Activated T-cell treated with anti-CD3 and anti-CD28 coated beads, Interleukin-2, amount 50 U/mL, for 1 hour (primary cell): ENCODE data around the gene MKNK2.
"Not testable (repeated sequence)": the region's sequence is repeated elsewhere in the genome, so short reads cannot be mapped to it uniquely, and the experiment has no call there.

Experiments
- DNase-seq: peaks from one replicate; pipeline ENCODE4 v3.0.0-alpha.2; 2020

Gene MKNK2

DNA sequence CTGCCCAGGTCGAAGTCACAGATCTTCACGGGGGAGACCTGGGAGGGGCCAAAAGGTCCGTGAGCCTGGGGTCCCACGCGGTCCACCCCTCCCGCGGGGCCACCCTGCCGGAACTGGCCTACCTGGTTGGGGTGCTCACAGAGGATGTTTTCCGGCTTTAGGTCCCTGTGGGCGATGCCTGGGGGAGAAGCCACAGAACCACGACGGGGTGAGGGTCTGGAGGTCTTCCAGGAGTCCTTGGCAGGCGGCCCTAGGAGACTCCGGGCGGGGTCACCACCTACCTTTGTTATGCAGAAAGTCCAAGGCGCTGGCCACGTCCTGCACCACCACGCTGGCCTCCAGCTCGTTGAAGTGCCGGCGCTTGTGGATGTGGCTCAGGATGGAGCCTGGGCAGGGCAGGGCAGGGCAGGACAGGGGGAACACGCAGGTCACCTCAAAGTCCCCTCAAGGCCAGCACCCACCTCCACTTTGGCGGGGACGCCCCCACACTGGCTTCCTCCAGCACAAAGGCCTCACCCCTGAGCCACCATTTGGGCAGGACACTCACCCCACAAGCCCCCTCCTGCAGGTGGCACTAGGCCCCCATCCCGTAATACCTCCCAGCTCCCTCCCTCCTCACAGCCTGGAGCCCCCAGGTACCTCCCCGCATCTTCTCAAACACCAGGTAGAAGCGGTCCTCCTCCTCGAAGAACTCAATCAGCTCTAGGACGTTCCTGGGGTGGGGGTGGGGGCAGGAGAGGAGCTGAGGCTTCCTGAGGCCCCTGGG is 8.4 kb downstream of the MKNK2 start:
- DNase-seq = peak; percentile 45

DNA sequence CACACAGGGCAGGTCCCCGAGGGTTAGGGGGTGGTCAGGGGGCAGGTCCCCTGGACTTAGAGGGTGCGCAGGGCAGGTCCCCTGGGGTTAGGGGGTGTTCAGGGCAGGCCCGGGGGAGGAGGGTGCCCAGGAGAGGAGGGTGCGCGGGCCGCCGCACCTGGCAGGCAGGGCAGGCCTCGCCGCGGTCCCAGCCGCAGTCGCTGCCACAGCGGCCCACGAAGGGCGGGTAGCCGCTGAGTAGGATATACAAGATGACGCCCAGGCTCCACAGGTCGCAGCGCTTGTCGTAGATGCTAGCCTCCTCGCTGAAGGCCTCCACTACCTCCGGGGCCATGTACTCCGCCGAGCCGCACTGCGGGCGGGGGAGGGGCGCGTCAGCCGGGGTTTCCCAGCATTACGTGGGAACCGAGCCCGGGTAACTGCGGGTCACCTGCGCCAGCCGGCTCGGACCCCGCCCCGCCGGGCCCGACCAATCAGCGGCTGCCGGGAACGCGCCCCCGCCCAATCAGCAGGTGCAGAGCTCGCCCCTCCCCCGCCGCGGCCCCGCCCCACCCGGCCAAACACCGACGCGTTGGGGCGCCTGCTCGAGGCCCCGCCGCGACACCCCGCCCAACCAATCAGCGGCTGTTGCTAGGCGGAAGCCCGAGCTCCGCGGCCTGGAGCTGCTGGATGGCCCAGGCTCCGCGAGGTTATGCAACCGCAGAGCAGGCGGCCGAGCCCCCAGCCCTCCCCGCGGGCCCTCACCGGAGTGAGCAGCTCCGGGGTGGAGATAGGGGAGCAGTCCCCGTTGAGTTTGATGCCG is 9.2 kb downstream of the MKNK2 start:
- peak; percentile 100 for DNase-seq

- no peak for DNase-seq
These were observed 9.7 kb downstream of the MKNK2 start for GRCh38 chr19:2041433-2041682.

GRCh38 chr19:2040647-2041432 is 10.2 kb downstream of the MKNK2 start:
- no peak for DNase-seq

GRCh38 chr19:2039959-2040646 is 10.9 kb downstream of the MKNK2 start:
- DNase-seq = no peak

GRCh38 chr19:2039089-2039958 is 11.7 kb downstream of the MKNK2 start:
- no peak for DNase-seq

DNA sequence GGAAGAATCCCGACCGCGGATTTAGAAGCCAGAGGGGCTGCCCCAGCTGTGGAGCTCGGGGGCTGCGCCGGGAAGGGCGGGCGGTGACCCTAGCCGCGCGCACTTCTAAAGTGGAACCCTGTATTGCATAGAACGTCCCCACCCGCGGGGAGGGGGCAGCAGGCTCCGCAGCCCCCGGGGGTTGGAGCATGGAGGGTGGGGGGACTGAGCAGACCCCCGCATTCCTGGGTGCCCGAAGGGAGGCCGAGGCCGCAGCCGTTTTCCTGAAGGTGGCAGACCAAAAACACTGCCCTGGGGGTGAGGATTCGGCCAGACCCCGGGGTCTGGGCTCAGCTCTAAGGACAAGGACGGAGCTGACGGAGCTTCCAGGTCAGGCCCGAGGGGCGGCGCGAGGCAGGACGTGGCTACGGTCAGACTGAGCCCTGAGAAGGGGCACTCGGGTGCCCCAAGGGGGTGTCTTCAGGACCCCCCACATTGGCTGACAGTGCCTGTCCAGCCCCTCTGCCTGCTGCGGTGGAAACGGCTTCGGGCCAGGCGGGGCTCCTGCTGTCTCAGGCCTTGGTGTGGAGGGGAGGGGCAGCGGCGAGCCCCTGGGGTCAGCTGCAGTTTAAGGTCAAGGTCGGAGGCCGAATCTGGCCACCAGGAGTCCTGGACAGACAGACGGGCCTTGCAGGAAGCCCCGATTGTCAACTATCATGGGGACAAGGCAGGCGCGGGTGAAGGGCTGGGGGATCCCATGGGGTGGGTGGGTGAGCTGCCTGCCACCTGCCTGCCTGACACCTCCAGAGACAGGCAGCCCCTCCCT is 12.6 kb downstream of the MKNK2 start:
- peak; percentile 23 for DNase-seq

DNA sequence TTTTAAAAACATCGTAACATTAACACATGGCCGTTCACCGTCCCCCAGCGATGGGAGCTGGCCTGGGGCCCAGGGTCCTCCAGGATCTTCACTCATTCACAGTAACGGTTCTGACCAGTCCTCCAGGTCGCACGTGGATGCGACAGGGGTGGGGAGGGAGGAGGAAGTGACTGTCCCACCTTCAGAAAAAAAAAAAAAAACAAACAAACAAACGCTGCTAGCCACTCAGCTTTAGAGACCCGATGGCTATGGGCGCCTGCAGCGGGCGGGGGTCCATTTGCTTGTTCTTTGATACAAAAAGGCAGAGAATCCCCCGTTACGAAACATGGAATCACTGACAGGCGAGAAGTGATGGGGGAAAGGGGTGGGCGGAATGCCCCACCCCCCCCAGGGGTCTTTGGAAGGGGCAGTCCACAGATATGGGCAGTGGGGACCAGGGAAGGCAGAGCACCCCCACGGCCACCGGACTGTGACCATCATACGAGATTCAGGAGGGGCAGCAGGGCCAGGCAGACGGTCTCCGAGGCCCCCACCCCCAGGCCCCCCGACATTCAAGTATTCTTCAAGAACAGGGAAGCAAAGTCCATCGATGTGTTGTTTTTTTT is 13.3 kb downstream of the MKNK2 start:
- no peak for DNase-seq

DNA sequence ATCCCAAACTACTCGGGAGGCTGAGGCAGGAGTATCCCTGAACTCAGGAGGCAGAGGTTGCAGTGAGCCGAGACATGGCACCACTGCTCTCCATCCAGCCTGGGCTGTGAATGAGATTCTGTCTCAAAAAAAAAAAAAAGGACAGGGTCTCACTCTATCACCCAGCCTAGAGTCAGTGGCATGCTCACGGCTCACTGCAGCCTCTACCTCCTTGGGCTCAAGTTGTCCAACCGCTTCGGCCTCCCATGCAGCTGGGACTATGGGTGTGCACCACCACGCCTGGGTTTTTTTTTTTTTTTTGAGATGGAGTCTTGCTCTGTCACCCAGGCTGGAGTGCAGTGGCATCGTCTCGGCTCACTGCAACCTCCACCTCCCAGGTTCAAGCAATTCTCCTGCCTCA is 14.6 kb downstream of the MKNK2 start:
- no peak for DNase-seq

- DNase-seq = no peak
These were observed 15.5 kb downstream of the MKNK2 start for GRCh38 chr19:2035590-2035991.

DNA sequence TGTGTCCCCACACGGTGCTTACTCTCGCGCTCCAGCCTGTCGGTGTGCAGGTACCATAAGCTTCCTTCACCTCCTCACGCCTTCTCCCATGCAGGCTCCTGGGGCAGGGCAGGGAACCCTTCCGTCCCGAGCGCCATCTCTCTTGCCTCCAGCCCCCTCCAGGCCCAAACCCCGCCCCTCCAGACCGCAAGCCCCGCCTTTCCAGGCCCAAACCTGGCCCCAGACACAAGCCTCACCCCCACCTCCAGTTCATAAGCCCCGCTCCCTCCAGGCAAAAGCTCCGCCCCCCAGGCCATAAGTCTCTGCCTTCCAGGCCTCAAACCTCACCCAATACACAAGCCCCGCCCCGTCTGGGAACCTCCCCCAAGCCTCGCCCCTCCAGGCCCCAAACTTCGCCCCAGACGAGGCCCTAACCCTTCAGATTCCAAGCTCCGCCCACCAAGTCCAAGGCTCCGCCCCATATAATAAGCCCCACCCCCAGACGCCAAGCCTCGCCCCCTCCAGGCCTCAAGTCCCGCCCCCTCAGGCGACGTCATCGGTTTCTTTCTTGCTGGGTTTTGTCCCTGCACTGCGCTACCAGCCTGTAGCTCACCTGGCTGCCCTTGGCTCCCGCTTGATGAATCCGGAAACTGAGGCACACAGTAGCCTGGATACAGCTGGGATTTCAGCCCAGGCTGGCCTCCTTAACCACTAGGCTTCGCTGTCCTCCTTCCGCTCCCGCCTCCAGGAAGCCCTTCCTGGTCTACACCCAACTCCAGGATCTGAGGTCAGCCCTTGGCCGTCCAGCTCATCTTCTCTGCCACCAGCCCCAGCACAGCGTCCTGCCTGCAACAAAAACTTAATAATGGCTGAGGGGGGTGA is 16.1 kb downstream of the MKNK2 start:
- peak; percentile 74 for DNase-seq

DNA sequence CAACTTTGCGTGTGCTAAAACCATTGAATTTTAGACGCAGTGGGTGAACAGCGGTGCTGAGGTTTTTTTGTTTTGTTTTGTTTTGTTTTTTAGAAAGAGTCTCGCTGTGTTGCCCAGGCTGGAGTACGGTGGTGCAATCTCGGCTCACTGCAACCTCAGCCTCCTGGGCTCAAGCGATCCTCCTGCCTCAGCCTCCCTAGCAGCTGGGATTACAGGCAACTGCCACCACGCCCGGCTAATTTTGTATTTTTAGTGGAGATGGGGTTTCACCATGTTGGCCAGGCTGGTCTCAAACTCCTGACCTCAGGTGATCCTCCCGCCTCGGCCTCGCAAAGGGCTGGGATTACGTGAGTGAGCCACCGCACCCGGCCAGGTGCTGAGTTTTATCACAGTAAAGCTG is 16.8 kb downstream of the MKNK2 start:
- not testable (repeated sequence) for DNase-seq

DNA sequence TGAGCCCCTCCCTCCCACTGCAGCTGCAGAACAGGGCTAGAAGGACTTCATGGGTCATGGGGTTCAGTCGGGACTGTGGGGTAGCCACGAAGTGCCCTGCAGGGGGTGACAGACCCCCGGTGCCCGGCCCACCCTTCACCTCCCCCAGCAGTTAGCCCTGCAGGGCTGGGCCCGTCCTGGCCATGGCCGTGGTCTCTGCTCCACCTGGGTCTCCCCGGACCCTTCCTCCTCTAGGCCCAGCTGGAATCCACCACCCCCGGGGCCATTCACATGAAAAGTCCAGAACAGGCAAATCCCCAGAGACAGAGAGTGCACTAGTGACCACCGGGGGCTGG is 17.3 kb downstream of the MKNK2 start:
- no peak for DNase-seq

DNA sequence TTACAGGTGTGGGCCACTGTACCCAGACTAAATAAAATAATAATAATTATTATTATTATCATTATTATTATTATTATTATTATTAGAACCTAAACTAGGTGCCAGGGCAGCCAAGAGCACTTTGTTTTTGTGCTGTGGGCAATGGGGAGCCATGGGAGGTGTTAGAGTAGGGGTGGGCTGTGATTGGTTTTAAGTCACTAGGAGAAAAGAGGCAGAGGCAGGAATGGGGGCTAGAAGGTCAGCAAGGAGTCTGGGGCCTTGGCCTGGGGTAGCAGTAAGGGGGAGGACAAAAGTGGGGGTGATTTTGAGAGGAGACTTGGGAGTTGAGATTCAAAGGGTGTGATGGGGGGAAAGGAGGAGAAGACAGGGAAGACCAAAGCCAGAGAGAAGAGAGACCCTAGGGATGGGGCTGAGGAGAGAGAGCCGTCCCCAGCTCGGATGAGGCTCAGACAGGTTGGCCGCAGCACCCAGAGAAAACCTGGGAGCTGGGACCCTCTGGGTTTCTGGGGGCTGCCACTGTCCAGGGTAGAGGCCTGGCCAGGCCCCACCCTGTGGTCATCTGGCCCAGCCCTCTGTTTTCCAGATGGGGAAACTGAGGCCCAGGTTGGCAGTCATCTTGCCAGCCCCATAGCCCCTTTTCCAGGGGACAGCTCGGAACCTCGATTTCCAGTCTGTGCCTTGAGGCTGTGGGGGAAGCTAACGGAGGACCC is 17.8 kb downstream of the MKNK2 start:
- no peak for DNase-seq

DNA sequence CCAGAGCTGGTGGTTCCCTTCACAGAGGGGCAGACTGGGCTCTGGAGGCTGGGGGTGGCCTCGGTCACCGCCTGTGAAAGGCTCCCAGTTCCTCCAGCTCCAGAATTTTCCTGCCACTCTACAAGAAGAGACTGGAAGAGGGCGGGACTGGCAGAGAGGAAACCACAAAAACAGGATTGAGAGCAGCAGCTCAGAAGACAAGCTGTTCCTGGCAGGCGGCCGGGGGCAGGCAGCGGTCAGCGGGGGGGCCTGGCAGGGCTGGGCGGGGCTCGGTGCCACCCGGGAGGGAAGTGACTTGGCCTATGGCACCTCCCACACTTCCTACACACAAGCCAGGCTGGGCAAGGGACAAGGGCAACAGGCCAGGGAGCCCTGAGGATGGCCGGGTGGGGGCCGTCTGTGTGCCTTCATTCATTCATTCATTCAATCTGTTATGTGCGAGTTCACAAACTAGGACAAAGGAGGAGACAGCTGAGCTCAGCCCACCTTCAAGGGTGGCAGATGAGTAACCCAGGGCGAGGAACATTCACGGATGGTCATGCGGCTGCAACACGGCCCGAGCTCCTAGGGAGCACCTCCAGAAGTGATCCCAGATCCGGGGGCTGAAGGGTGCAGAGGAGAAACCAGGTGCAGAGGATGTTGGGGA is 18.6 kb downstream of the MKNK2 start:
- no peak for DNase-seq

GRCh38 chr19:2027361-2027760 is 23.7 kb downstream of the MKNK2 start:
- no peak for DNase-seq

DNA sequence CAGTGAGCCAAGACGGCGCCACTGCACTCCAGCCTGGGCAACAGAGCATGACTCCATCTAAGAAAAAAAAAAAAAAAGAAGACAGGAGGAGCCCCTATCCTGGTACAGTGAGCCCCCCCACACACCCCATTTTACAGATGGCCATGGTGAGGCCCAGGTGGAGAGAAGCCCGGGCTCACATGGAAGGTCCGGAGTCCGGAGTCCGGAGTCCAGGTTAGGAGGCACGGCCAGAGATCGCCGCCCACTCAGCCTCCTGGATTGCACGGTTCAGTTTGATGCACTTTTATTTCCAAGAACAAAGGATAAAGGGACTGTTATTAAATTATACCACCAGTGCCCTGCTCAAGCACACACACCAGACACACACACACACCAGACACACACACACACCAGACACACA is 24.3 kb downstream of the MKNK2 start:
- DNase-seq = no peak

DNA sequence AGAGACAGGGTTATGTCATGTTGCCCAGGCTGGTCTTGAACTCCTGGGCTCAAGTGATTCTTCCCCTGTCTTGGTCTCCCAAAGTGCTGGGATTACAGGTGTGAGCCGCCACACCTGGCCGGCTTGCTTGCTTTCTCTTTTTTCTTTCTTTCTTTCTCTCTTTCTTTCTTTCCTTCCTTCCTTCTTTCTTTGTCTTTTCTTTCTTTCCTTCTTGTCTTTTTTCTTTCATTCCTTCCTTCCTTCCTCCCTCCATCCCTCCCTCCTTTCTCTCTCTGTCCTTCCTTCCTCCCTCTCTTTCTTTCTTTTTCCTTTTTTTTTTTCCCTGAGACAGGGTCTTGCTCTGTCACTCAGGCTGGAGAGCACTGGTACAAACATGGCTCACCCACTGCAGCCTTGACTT is 28.8 kb downstream of the MKNK2 start:
- DNase-seq = no peak
